LNCaP clone FGC (cell line): ENCODE results near the gene PRKAG2.

Experiments used
- DNase-seq: peaks from one replicate; pipeline ENCODE4 v3.0.0-alpha.2; 2011; ENCODE audit warnings: low read depth
- H3K4me3 ChIP-seq: 2 replicates; pipeline ENCODE4 v1.5.1; 2011; ENCODE audit warnings: mild to moderate bottlenecking, low read depth, low read length, control low read depth
- TF ChIP-seq, protein P1 (sequence below): IDR thresholded peaks from 2 replicates; pipeline ENCODE4 v1.5.1; 2012; ENCODE audit warnings: mild to moderate bottlenecking; ENCODE audit not compliant: control insufficient read depth, insufficient read depth; ENCODE audit errors: extremely low read depth

Gene PRKAG2

DNA sequence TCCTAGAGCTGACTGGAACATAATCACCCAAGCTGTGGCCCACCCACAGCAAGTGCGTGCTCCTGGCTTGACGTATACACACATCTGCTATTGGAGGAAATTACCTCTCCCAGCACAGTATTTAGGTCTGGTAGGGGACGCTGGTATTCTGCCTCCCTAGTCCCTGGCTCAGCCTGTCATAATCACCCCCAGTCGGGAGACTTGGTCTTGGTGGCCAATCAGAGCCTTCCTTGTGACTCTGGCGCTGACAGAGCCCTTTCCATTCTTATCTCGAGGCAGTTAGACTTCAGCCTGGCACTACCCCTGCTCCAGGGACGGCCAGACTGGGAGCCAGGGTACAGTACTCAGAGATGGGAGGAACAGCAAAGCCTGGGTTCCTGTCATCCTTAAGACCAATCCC lies 14.3 kb upstream of the PRKAG2 start:
- TF ChIP-seq, protein P1, sequence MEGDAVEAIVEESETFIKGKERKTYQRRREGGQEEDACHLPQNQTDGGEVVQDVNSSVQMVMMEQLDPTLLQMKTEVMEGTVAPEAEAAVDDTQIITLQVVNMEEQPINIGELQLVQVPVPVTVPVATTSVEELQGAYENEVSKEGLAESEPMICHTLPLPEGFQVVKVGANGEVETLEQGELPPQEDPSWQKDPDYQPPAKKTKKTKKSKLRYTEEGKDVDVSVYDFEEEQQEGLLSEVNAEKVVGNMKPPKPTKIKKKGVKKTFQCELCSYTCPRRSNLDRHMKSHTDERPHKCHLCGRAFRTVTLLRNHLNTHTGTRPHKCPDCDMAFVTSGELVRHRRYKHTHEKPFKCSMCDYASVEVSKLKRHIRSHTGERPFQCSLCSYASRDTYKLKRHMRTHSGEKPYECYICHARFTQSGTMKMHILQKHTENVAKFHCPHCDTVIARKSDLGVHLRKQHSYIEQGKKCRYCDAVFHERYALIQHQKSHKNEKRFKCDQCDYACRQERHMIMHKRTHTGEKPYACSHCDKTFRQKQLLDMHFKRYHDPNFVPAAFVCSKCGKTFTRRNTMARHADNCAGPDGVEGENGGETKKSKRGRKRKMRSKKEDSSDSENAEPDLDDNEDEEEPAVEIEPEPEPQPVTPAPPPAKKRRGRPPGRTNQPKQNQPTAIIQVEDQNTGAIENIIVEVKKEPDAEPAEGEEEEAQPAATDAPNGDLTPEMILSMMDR: no peak
- DNase-seq: no peak
- no peak overlapping the region for H3K4me3 ChIP-seq

GRCh38 chr7:151890355-151891004 lies 13.6 kb upstream of the PRKAG2 start:
- H3K4me3 ChIP-seq: no peak overlapping the region
- DNase-seq: no peak
- TF ChIP-seq, protein P1: no peak

DNA sequence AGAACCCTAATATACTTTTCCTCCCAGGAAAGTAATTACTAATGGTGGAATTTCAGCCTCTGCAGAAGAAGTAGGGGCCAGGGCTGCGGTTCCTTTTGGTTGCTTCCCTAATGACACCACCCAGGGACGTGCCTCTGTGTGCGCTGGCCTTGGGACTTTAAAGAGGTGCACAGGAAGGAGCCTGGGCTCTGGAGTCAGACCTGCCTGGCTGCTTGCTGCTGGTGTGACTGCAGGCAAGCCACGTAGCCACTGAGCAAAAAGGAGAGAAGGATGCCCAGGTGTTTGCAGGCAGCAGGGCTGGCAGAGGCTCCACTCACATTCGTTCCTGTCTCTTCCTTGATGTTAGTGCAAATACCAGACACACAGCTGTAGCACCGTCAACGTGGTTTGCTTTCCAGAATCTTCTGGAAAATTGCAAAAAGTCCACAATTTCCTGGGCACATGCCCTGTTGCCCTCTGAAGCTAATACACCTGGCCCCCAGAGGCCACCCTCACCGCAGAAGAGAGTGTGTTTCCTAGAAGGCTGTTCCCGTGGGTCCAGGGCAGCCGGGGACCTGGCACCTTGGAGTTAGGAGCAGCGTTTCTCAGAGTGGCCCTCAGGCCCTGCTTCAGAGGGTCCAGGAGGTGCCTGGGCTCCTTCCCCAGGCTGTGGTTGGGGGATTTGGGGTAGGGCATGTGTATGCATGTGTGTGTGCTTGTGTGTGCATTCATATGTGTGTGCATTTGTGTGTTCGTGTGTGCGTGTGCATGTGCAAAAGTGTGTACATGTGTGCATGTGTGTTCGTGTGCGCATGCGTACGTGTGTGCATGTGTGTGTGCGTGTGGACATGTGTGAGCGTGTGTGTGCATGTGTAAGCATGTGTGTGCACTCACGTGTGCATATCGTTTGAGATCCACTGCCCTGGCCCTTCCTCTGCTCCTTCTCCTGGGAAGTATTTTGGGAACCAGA lies 12.8 kb upstream of the PRKAG2 start:
- H3K4me3 ChIP-seq: no peak overlapping the region
- no peak for DNase-seq
- TF ChIP-seq, protein P1: no peak

- no peak overlapping the region for H3K4me3 ChIP-seq
- TF ChIP-seq, protein P1: 0 out of 2 replicates have a peak, but pooled peaks have one; percentile 12
- DNase-seq: no peak
These were observed 11.5 kb upstream of the PRKAG2 start for GRCh38 chr7:151888079-151889067.

- TF ChIP-seq, protein P1: no peak
- DNase-seq: no peak
These were observed 9.9 kb upstream of the PRKAG2 start for GRCh38 chr7:151886783-151887182.

GRCh38 chr7:151885202-151885580 lies 8.3 kb upstream of the PRKAG2 start:
- TF ChIP-seq, protein P1: no peak
- no peak overlapping the region for H3K4me3 ChIP-seq
- no peak for DNase-seq

More at GRCh38 chr7:151886783-151887182, 9.9 kb upstream of the PRKAG2 start:
- H3K4me3 ChIP-seq: no peak overlapping the region
